GM10248 (cell line): ENCODE data around the gene ZNF185.

Source experiments
- CTCF ChIA-PET: fragments of 300-600 bp; sonication (Branson Sonifier 250); formaldehyde crosslinking; extraction: SDS; loops from one replicate; lab custom pipeline; 2021; ENCODE audit warnings: antibody characterized with exemption; lab: Yijun Ruan, JAX
- POLR2A ChIA-PET: fragments of 350-650 bp; sonication (Branson Sonifier 250); formaldehyde crosslinking; extraction: SDS; loops from one replicate; lab custom pipeline; 2020; ENCODE audit warnings: antibody characterized with exemption; lab: Yijun Ruan, JAX
- DNase-seq: peaks from one replicate; pipeline ENCODE4 v3.0.0; 2012; ENCODE audit errors: extremely low spot score
- CTCF ChIP-seq: IDR thresholded peaks from 2 replicates; pipeline ENCODE4 v1.5.1; 2012; ENCODE audit warnings: mild to moderate bottlenecking, low read depth; ENCODE audit errors: extremely low read depth, missing control alignments, control extremely low read depth

ZNF185 gene

DNA sequence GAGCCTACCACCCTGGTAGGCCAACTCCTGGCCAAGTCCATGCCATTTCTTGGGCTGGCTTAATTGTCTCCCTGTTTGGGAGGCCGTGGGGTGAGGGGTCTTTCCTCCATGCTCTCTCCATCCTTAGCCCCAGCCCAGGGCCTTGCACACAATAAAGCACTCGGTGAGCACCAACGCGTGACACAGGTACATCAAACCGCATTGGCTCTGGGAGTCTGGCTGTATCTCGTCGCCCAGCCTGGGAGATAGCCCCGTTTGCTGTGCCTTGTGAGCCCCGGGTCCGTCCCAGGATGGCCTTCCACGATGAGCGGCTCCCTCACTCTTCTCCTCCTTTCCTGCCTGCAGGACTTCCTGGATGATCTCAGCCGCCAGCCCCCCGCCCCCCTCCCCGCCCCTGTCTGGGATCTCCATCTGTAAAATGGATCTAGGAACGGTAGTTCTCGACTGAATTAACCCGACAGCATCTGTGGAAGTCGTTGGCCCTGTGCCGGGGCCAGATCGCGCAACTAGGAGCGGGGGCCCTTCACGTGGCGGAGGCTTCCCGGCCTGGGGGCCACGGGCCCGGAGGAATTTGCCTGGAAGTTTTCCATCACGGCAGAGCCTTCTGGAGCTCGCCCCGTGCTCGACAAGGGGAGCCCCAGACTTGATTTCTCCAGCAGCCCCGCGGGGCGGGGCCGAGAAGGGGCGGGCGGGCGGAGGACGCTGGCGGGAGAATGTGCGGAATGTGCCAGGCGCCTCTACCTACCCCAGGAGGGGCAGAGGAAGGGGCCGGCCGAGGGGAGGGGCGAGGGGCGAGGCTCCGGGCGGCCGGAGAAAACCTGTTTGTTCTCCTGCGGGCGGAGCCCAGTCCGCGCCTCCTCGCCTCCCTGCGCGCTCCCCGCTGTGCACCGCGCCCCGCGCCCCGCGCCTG, at the start of gene ZNF185:
Gene ZNF185, plus strand, starts transcription at position 846 of the 910 bp plus-strand sequence. CDS start 16,423 bp downstream, outside the sequence.
- POLR2A ChIA-PET, result no interaction called here
- CTCF ChIA-PET, result no interaction called here
- no peak for DNase-seq
- no peak for TF ChIP-seq CTCF

DNA sequence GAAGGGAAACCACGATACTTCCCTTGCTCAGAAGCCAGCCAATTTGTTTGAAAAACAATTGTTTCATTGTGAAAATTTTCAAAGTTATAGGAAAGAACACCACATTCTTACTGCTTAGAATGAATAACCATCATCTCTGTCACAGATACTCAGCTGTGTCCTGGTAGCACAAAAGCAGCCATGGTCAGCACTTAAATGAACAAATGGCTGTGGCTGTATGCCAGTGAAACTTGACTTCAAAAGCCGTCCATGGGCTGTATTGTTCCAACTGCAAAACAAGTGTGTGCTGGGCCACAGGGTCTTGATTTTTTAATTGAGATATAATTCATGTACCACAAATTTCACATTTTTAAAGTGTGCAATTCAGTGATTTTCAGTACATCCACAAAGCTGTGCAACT, 47.4 kb upstream of the ZNF185 start:
- no peak for DNase-seq
- POLR2A ChIA-PET, result no interaction called here
- TF ChIP-seq CTCF, result no peak
- CTCF ChIA-PET, result no interaction called here

- ChIA-PET POLR2A (no interaction called here), CTCF (no interaction called here)
- TF ChIP-seq CTCF, result no peak
- no peak for DNase-seq
These were observed 43.9 kb upstream of the ZNF185 start for GRCh38 chrX:152853986-152854385.

DNA sequence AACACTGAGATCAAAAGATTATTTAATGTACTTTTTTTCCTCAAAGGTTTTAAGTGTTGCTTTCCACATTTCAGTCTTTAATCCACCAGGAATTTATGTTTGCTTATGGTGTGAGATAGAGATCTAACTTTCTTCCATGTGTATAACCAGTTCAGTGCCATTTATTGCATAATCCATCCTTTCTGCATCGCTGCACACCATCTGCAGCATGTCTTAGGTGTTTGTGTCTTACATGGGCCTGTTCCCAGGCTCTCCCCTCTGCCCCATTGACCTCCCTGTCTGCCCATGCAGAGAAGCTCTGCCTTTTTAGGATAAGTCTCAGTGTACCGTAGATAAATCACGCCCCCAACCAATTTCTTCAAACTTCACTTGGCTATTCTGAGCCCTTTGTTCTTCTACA, 36.8 kb upstream of the ZNF185 start:
- TF ChIP-seq CTCF, result no peak
- ChIA-PET POLR2A (no interaction called here), CTCF (no interaction called here)
- no peak for DNase-seq

DNA sequence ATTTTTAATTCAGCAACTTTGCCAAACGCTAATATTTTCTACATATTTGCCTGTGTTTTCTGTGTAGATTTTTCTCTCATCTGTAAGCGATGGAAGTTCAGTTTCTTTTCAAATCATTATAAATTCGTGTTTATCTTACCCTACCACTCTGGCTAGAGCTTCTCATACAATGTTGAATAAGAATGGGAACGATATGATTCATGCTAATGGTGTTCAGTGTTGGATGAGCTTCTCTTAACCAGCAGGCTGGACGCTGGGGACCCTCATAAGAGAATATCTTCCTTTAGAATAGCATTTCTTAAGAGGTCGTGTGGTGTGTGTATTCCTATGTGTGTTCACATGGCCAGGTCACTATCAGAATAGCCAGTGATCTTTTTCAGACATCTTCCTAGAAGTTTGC, 36.0 kb upstream of the ZNF185 start:
- DNase-seq, result no peak
- ChIA-PET CTCF (no interaction called here), POLR2A (no interaction called here)
- TF ChIP-seq CTCF, result no peak

- ChIA-PET CTCF (no interaction called here), POLR2A (no interaction called here)
- no peak for DNase-seq
- TF ChIP-seq CTCF, result no peak
These were observed 32.5 kb upstream of the ZNF185 start for GRCh38 chrX:152865232-152865920.
